ENCODE results near the gene HIPK3. TPM values are rescaled to one million over a fixed set of nuclear protein-coding genes. Genes with fewer than 3 reads are reported as not detected.

HIPK3 gene
- total and polyA plus RNA-seq, 2 donors: 35.7 to 60.7 TPM

- Histone ChIP-seq H3K9me3 (ENCODE audit: control insufficient read depth in 2 of 2, insufficient read depth in 1 of 2, low read length in 1 of 2) (no peaks in the 10 kb centered on the region), H3K36me3 (ENCODE audit: control insufficient read depth in 2 of 2, insufficient read depth in 2 of 2, low read length in 1 of 2) (no peaks in the 10 kb centered on the region), H3K27me3 (ENCODE audit: control insufficient read depth in 2 of 2, insufficient read depth in 1 of 2, low read length in 1 of 2) (no peaks in the 10 kb centered on the region), H3K27ac (ENCODE audit: low read depth in 1 of 2, low read length in 1 of 2) (no peak overlapping the region), H3K4me1 (ENCODE audit: control insufficient read depth in 2 of 2, insufficient read depth in 2 of 2, low read length in 2 of 2) (no peaks in the 10 kb centered on the region), H3K4me3 (ENCODE audit: low read length in 2 of 2) (no peak overlapping the region)
- DNase-seq (ENCODE audit: low read depth in 6 of 9, low spot score in 9 of 9): no peak
- WGBS: 61% methylated on average over 7 of the region's 7 CpGs
Measured at GRCh38 chr11:33388793-33389525, 131.8 kb downstream of the HIPK3 start.

DNA sequence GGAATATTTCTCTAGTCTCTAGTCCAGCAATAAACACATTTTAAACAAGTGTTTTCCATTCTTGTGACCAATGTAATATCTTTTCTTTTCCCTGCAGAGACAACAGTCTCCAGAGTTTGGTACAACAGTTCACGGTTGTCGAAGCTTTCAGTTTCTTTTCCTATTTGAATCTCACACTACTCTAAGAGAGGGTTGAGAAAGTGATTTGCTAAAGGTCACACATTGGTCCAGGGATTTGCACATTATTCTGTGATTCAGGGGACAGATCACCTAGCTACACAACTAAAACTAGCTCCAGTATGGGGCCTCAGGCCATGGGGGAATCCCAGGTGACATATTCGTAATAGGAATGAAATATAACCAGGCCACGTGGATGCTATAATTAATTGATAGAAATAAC is 132.5 kb downstream of the HIPK3 start:
- Histone ChIP-seq H3K9me3 (ENCODE audit: control insufficient read depth in 2 of 2, insufficient read depth in 1 of 2, low read length in 1 of 2) (no peaks in the 10 kb centered on the region), H3K4me1 (ENCODE audit: control insufficient read depth in 2 of 2, insufficient read depth in 2 of 2, low read length in 2 of 2) (no peaks in the 10 kb centered on the region), H3K36me3 (ENCODE audit: control insufficient read depth in 2 of 2, insufficient read depth in 2 of 2, low read length in 1 of 2) (no peaks in the 10 kb centered on the region), H3K4me3 (ENCODE audit: low read length in 2 of 2) (no peak overlapping the region), H3K27me3 (ENCODE audit: control insufficient read depth in 2 of 2, insufficient read depth in 1 of 2, low read length in 1 of 2) (no peaks in the 10 kb centered on the region), H3K27ac (ENCODE audit: low read depth in 1 of 2, low read length in 1 of 2) (no peak overlapping the region)
- WGBS: 95% methylated on average over 4 of the region's 4 CpGs
- no peak for DNase-seq (ENCODE audit: low read depth in 6 of 9, low spot score in 9 of 9)

DNA sequence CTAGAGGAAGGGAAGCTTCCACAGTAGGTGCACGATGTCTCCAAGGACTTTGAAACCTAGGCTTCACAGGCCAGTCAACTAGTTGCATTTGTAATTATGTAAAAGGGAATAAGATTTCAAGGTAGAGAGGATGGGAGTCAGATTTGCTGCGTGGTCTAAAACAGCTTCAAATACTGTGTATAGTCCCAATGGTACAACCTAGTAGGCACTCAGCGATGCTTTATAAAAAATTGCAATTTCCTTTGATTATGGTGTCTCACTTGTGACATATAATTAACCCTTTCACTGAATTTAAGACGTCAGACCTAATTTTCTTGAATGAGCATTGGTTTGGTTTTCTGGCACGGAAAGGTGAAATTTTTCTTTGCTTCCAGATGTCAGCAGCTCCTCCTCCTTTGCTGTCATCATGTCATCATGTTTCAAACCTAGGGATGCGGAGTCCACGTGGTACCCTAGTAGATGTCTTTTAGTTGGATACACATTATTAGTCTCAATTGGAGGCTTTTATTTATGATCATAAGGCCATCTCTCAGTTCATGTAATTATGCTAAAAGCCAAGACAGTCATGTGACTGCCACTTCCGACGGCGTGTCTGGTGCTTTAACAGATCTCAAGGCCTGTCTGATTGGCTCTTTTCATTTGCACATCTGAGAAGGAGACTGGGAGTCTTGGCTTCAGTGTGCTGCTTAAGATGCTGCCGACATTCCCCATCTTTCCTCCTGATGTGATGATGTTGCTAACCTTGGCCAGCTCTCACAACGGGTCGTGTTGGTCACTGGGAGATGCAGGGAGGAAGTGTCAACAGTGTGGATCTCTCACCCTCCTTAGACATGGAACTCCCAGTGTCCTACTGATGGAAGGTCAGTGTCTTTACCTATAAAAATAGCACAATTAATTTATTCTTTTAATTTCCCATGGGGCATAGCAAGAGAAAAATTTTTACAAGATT is 134.0 kb downstream of the HIPK3 start:
- WGBS: 94% methylated on average over 13 of the region's 13 CpGs
- Histone ChIP-seq H3K4me3 (ENCODE audit: low read length in 2 of 2) (no peak overlapping the region), H3K27ac (ENCODE audit: low read depth in 1 of 2, low read length in 1 of 2) (no peak overlapping the region), H3K27me3 (ENCODE audit: control insufficient read depth in 2 of 2, insufficient read depth in 1 of 2, low read length in 1 of 2) (no peaks in the 10 kb centered on the region), H3K36me3 (ENCODE audit: control insufficient read depth in 2 of 2, insufficient read depth in 2 of 2, low read length in 1 of 2) (no peaks in the 10 kb centered on the region), H3K9me3 (ENCODE audit: control insufficient read depth in 2 of 2, insufficient read depth in 1 of 2, low read length in 1 of 2) (no peaks in the 10 kb centered on the region), H3K4me1 (ENCODE audit: control insufficient read depth in 2 of 2, insufficient read depth in 2 of 2, low read length in 2 of 2) (no peaks in the 10 kb centered on the region)
- no peak for DNase-seq (ENCODE audit: low read depth in 6 of 9, low spot score in 9 of 9)

DNA sequence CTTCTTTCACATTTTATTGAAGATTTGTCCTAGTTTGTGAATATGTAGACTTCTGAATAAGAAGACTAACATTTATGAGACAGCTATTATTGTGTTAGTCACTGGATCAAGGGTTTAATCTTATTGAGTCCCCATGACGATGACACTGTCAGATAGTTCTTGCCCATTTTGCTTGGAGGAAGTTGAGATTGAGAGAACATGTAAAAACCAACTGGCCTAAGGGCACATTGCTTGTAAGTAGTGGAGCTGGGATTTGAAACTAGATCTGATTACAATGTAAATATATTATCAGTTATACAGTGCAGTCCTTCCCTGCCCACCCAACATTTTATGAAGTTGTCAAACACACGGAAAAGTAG is 134.7 kb downstream of the HIPK3 start:
- 97% methylated on average over 2 of the region's 2 CpGs for WGBS
- no peaks in the 10 kb centered on the region for H3K4me1 ChIP-seq (ENCODE audit: control insufficient read depth in 2 of 2, insufficient read depth in 2 of 2, low read length in 2 of 2)
- H3K9me3 ChIP-seq (ENCODE audit: control insufficient read depth in 2 of 2, insufficient read depth in 1 of 2, low read length in 1 of 2): no peaks in the 10 kb centered on the region
- H3K4me3 ChIP-seq (ENCODE audit: low read length in 2 of 2): no peak overlapping the region
- DNase-seq (ENCODE audit: low read depth in 6 of 9, low spot score in 9 of 9): no peak
- H3K27ac ChIP-seq (ENCODE audit: low read depth in 1 of 2, low read length in 1 of 2): no peak overlapping the region
- no peaks in the 10 kb centered on the region for H3K36me3 ChIP-seq (ENCODE audit: control insufficient read depth in 2 of 2, insufficient read depth in 2 of 2, low read length in 1 of 2)
- no peaks in the 10 kb centered on the region for H3K27me3 ChIP-seq (ENCODE audit: control insufficient read depth in 2 of 2, insufficient read depth in 1 of 2, low read length in 1 of 2)

DNA sequence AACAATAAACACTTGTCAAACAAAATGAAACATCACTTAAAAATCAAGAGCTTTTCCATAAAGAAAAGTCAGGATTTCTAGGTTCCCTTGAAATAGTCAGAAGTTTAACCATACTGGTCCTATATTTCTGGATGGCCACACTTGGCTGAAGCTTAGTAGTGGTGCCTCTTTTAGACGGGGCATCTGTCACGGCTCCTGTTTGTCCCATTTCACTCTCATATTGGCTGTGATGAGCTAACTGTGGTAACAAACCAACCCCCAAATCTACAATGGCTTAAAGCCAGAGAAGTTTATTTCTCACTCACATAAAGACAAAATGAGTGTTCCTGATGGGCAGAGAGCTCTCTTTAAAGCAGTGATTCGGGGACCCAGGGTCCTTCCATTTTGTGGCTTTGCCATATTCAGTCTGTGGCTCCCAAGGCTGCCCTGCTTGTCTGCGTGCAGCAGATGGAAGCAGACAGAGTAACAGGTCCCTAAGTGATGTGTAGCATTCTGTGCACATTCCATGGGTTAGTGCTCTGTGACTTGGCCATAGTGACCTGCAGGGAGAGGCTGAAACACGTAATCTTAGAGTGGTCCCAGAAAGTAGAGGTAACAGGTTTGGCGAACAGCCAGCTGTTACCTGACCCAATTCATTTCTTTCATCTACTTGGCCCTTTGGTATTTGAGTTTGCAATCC is 137.4 kb downstream of the HIPK3 start:
- Histone ChIP-seq H3K9me3 (ENCODE audit: control insufficient read depth in 2 of 2, insufficient read depth in 1 of 2, low read length in 1 of 2) (no peaks in the 10 kb centered on the region), H3K27me3 (ENCODE audit: control insufficient read depth in 2 of 2, insufficient read depth in 1 of 2, low read length in 1 of 2) (no peaks in the 10 kb centered on the region), H3K4me1 (ENCODE audit: control insufficient read depth in 2 of 2, insufficient read depth in 2 of 2, low read length in 2 of 2) (no peaks in the 10 kb centered on the region), H3K27ac (ENCODE audit: low read depth in 1 of 2, low read length in 1 of 2) (no peak overlapping the region), H3K36me3 (ENCODE audit: control insufficient read depth in 2 of 2, insufficient read depth in 2 of 2, low read length in 1 of 2) (no peaks in the 10 kb centered on the region), H3K4me3 (ENCODE audit: low read length in 2 of 2) (no peak overlapping the region)
- DNase-seq (ENCODE audit: low read depth in 6 of 9, low spot score in 9 of 9): no peak
- WGBS: 92% methylated on average over 6 of the region's 6 CpGs

- Histone ChIP-seq H3K4me3 (ENCODE audit: low read length in 2 of 2) (no peak overlapping the region), H3K4me1 (ENCODE audit: control insufficient read depth in 2 of 2, insufficient read depth in 2 of 2, low read length in 2 of 2) (no peaks in the 10 kb centered on the region), H3K36me3 (ENCODE audit: control insufficient read depth in 2 of 2, insufficient read depth in 2 of 2, low read length in 1 of 2) (no peaks in the 10 kb centered on the region), H3K9me3 (ENCODE audit: control insufficient read depth in 2 of 2, insufficient read depth in 1 of 2, low read length in 1 of 2) (no peaks in the 10 kb centered on the region), H3K27me3 (ENCODE audit: control insufficient read depth in 2 of 2, insufficient read depth in 1 of 2, low read length in 1 of 2) (no peaks in the 10 kb centered on the region), H3K27ac (ENCODE audit: low read depth in 1 of 2, low read length in 1 of 2) (no peak overlapping the region)
- 96% methylated on average over 3 of the region's 3 CpGs for WGBS
- DNase-seq (ENCODE audit: low read depth in 6 of 9, low spot score in 9 of 9): no peak
Measured at GRCh38 chr11:33396361-33396760, 139.2 kb downstream of the HIPK3 start.

DNA sequence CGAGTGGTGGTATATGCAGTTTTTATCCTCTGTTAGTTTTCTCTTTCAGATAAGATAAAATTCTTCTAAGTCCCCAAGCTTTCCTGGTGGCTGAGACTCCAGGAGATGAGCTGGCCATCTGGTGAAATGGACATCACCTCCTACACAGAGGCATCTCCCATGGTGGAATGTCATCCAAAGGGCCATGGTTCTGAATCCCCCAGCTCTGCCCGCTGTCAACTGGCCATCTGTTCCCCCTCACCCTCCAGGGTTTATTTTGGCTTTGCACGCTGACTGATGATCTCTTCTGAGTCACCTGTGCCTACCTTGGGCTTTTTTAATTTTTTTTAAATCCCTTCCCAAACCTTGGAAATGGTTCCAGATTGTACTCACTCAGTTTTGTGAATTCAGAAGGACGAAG is 142.2 kb downstream of the HIPK3 start:
- 95% methylated on average over 4 of the region's 4 CpGs for WGBS
- DNase-seq (ENCODE audit: low read depth in 6 of 9, low spot score in 9 of 9): no peak

DNA sequence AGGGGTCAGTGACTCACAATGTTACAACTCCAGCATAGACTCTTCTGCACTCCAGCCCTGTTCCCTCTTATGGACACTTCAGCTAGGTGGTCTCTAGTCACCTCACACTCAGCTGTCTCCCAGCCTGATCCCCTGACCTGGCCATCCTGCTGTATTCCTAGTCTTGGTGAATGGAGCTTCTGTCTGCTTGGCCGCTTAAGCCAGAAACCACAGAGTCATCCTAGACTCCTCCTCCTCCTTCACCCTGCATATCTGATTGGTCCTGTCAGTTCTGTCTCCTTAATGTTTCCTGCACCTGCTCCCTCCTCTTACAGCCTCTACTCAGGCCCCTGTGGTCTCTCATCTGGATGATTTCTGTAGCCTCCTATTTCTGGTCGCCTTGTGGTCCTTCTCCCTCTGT is 144.9 kb downstream of the HIPK3 start:
- no peaks in the 10 kb centered on the region for H3K27me3 ChIP-seq (ENCODE audit: control insufficient read depth in 2 of 2, insufficient read depth in 1 of 2, low read length in 1 of 2)
- 60% methylated on average over 2 of the region's 2 CpGs for WGBS
- no peak for DNase-seq (ENCODE audit: low read depth in 6 of 9, low spot score in 9 of 9)
- H3K27ac ChIP-seq (ENCODE audit: low read depth in 1 of 2, low read length in 1 of 2): no peak overlapping the region
- H3K4me3 ChIP-seq (ENCODE audit: low read length in 2 of 2): no peak overlapping the region
- no peaks in the 10 kb centered on the region for H3K36me3 ChIP-seq (ENCODE audit: control insufficient read depth in 2 of 2, insufficient read depth in 2 of 2, low read length in 1 of 2)
- H3K4me1 ChIP-seq (ENCODE audit: control insufficient read depth in 2 of 2, insufficient read depth in 2 of 2, low read length in 2 of 2): no peaks in the 10 kb centered on the region
- H3K9me3 ChIP-seq (ENCODE audit: control insufficient read depth in 2 of 2, insufficient read depth in 1 of 2, low read length in 1 of 2): no peaks in the 10 kb centered on the region

More for the DNA sequence above, 142.2 kb downstream of the HIPK3 start:
- no peak overlapping the region for H3K27ac ChIP-seq (ENCODE audit: low read depth in 1 of 2, low read length in 1 of 2)
- H3K36me3 ChIP-seq (ENCODE audit: control insufficient read depth in 2 of 2, insufficient read depth in 2 of 2, low read length in 1 of 2): no peaks in the 10 kb centered on the region
- H3K27me3 ChIP-seq (ENCODE audit: control insufficient read depth in 2 of 2, insufficient read depth in 1 of 2, low read length in 1 of 2): no peaks in the 10 kb centered on the region
- no peaks in the 10 kb centered on the region for H3K4me1 ChIP-seq (ENCODE audit: control insufficient read depth in 2 of 2, insufficient read depth in 2 of 2, low read length in 2 of 2)
- no peaks in the 10 kb centered on the region for H3K9me3 ChIP-seq (ENCODE audit: control insufficient read depth in 2 of 2, insufficient read depth in 1 of 2, low read length in 1 of 2)
- H3K4me3 ChIP-seq (ENCODE audit: low read length in 2 of 2): no peak overlapping the region

DNA sequence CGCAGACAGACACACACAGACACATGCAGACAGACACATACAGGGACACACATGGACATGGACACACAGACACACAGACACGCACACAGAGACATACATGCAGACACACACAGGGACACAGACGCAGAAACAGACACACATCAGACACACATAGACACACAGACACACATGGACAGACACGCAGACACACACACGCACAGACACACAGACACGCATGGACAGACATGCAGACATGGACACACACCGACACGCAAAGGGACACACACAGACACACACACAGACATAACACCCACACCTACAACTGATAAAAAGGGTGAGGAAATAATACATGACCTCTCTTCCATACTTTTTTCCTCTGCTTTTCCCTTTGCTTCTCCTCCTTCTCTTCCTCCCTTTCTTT is 146.2 kb downstream of the HIPK3 start:
- Histone ChIP-seq H3K4me1 (ENCODE audit: control insufficient read depth in 2 of 2, insufficient read depth in 2 of 2, low read length in 2 of 2) (no peaks in the 10 kb centered on the region), H3K4me3 (ENCODE audit: low read length in 2 of 2) (no peak overlapping the region), H3K9me3 (ENCODE audit: control insufficient read depth in 2 of 2, insufficient read depth in 1 of 2, low read length in 1 of 2) (no peaks in the 10 kb centered on the region), H3K27ac (ENCODE audit: low read depth in 1 of 2, low read length in 1 of 2) (no peak overlapping the region), H3K36me3 (ENCODE audit: control insufficient read depth in 2 of 2, insufficient read depth in 2 of 2, low read length in 1 of 2) (no peaks in the 10 kb centered on the region), H3K27me3 (ENCODE audit: control insufficient read depth in 2 of 2, insufficient read depth in 1 of 2, low read length in 1 of 2) (no peaks in the 10 kb centered on the region)
- no peak for DNase-seq (ENCODE audit: low read depth in 6 of 9, low spot score in 9 of 9)
- 96% methylated on average over 8 of the region's 8 CpGs for WGBS

Data from thymus (tissue), 11 donors.